ENCODE results near the gene HOMER3. TPM values are rescaled to one million over a fixed set of nuclear protein-coding genes. Genes with fewer than 3 reads are reported as not detected.

Gene HOMER3
- total and polyA plus RNA-seq, 4 experiments from 2014 or later: 2.1 to 2.7 (median 2.5) TPM

DNA sequence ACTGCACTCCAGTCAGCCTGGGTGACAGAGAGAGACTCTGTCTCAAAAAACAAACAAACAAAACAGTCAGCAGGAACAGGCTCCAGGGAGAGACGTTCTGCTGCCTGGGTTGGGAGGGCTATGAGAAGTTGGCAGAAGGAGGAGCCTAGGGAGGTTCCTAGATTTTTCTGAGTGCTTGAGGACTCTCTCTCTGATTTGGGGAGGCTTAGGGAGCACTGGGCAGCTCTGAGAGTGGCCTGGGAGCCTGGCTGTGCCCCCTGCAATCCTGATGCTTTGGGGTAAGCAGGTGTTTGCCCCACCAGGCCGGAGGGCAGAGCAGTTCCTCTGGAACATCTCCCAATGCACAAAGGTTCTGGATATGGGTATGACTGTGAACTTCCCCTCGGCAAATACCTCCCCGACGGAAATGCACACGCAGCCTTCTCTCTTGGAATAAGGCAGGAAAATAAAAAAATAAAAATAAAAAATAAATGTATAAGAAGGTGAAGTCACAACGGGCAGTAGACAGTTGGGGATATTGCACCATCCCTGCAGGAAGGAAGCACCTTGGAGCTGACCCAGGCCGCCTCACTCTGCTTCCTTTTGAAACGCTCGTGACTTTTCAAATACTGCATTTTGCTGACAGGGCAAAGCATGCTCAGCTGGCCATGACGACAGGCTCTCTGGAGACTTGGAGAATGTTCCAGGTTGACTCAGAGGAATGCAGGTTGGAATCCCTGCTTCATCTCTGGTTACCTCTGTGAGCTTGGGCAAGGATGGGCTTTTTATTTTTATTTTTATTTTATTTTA lies 26.5 kb upstream of the HOMER3 start:
- Histone ChIP-seq H3K4me1 (ENCODE audit: insufficient read depth, low read length) (no peaks in the 10 kb centered on the region), H3K27me3 (ENCODE audit: insufficient read depth, low read length) (no peaks in the 10 kb centered on the region), H3K4me3 (ENCODE audit: low read length in 2 of 2) (no peak overlapping the region), H3K9me3 (ENCODE audit: control insufficient read depth in 1 of 2, low read length in 2 of 2) (no peaks in the 10 kb centered on the region), H3K36me3 (ENCODE audit: insufficient read depth, low read length) (no peaks in the 10 kb centered on the region), H3K27ac (ENCODE audit: low read depth, low read length) (no peak overlapping the region)
- CTCF ChIA-PET (ENCODE audit: partially characterized antibody): no interaction called here
- H3K27ac Mint-ChIP-seq: no peak overlapping the region
- peaks cover 6 to 8% of the 10 kb centered on the region in 2 donors for H3K27me3 Mint-ChIP-seq
- H3K4me3 Mint-ChIP-seq: no peak overlapping the region
- POLR2A ChIA-PET (ENCODE audit: partially characterized antibody): no interaction called here
- DNase-seq: no peak
- intact Hi-C loops (cut with micrococcal nuclease): no loop called here
- no peaks in the 10 kb centered on the region for H3K4me1 Mint-ChIP-seq
- no peaks in the 10 kb centered on the region for H3K36me3 Mint-ChIP-seq
- H3K9me3 Mint-ChIP-seq: peaks cover 0 to 3% (median 0%) of the 10 kb centered on the region in 8 donors

DNA sequence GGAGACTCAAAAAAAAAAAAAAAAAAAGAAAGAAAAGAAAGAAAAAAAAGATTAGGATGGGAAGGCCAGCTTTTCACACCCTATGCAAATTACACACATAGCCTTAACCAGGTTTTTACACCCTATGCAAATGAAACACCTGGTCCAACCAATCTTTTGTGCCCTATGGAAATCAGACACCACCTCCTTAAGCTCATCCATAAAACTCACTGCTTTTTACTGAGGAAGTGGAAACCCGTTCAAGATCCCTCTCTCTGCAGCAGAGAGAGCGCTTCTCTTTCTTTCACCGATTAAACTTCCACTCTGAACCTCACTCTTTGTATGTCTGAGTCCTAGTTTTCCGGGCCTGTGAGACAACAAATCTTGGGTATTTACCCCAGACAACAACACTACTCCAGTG lies 25.3 kb upstream of the HOMER3 start:
- Mint-ChIP-seq H3K4me1 (peaks cover 5 to 11% (median 9%) of the 10 kb centered on the region in 4 donors), H3K27me3 (peaks cover 8 to 10% of the 10 kb centered on the region in 2 donors), H3K36me3 (no peaks in the 10 kb centered on the region), H3K27ac (no peak overlapping the region), H3K9me3 (peaks cover 0 to 3% (median 0%) of the 10 kb centered on the region in 8 donors), H3K4me3 (no peak overlapping the region)
- Histone ChIP-seq H3K27me3 (ENCODE audit: insufficient read depth, low read length) (no peaks in the 10 kb centered on the region), H3K27ac (ENCODE audit: low read depth, low read length) (no peak overlapping the region), H3K9me3 (ENCODE audit: control insufficient read depth in 1 of 2, low read length in 2 of 2) (no peaks in the 10 kb centered on the region), H3K4me3 (ENCODE audit: low read length in 2 of 2) (no peak overlapping the region), H3K4me1 (ENCODE audit: insufficient read depth, low read length) (peaks cover 9% of the 10 kb centered on the region), H3K36me3 (ENCODE audit: insufficient read depth, low read length) (no peaks in the 10 kb centered on the region)
- DNase-seq: no peak
- ChIA-PET CTCF (ENCODE audit: partially characterized antibody) (interaction anchor here (0.7 to 1.3 kb wide), 2 partner anchors 20 to 510 kb away, joined by 3 read pairs; no protein-coding TSS in a partner anchor), POLR2A (ENCODE audit: partially characterized antibody) (no interaction called here)
- intact Hi-C loops (cut with micrococcal nuclease): no loop called here

DNA sequence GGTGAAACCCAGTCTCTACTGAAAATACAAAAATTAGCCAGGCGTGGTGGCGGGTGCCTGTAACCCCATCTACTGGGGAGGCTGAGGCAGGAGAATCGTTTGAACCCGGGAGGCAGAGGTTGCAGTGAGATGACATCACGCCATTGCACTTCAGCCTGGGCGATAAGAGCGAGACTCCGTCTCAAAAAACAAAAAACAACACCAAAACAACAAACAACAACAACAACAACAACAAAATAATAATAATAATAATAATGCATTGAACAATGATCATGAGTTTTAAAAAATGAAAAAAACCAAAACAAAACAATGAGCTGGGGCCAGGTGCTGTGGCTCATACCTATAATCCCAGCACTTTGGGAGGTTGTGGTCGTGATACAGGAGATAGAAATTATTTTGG lies 23.1 kb upstream of the HOMER3 start:
- Histone ChIP-seq H3K27ac (ENCODE audit: low read depth, low read length) (no peak overlapping the region), H3K27me3 (ENCODE audit: insufficient read depth, low read length) (no peaks in the 10 kb centered on the region), H3K36me3 (ENCODE audit: insufficient read depth, low read length) (no peaks in the 10 kb centered on the region), H3K4me1 (ENCODE audit: insufficient read depth, low read length) (peaks cover 9% of the 10 kb centered on the region), H3K9me3 (ENCODE audit: control insufficient read depth in 1 of 2, low read length in 2 of 2) (no peaks in the 10 kb centered on the region), H3K4me3 (ENCODE audit: low read length in 2 of 2) (no peak overlapping the region)
- Mint-ChIP-seq H3K4me3 (peak overlapping the region in 1 of 8 donors; percentile 20), H3K9me3 (peaks cover 0 to 3% (median 0%) of the 10 kb centered on the region in 8 donors), H3K4me1 (peaks cover 5 to 14% (median 10%) of the 10 kb centered on the region in 4 donors), H3K36me3 (no peaks in the 10 kb centered on the region), H3K27ac (no peak overlapping the region), H3K27me3 (peaks cover 7 to 9% of the 10 kb centered on the region in 2 donors)
- POLR2A ChIA-PET (ENCODE audit: partially characterized antibody): no interaction called here
- intact Hi-C loops (cut with micrococcal nuclease): no loop called here
- CTCF ChIA-PET (ENCODE audit: partially characterized antibody): no interaction called here
- no peak for DNase-seq

DNA sequence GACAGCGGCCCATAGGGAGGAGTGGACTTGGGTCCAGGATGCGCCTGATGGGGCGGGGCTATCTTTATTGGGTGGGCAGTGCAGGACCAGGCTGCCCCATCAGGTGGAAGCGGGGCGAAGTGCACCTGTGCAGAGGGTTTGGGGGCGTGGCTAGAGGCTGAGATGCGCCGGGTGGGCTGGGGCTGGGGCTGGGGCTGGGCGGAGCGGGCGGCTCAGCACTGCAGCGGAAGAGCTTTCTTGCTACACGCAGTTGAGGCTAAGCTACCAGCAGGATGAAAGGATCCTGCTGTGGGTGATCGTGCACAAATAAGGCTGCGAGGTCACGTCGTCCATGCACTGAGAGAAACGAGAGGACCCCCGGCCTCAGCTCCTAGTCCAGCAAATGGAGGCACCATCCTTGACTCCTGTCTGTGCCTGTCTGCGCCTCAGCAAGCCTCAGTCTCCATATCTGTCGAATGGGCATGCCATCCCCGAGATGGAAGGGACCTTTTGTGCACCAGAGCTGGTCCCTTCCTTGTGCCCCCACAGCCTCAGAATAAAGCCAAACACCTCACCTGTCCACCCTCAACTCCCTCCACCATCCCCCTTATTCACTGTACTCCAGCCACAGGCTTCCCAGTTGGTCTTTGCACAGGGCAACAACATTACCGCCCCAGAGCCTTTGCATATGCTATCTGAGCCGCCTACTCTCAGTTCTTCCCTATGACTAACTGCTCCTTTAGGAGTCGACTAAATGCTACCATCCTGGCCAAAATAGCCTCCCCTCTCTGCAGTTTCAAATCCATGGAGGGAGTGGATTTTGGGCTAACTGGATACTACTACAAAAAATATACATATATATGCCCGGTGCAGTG lies 21.0 kb upstream of the HOMER3 start:
- POLR2A ChIA-PET (ENCODE audit: partially characterized antibody): no interaction called here
- no peak for DNase-seq
- H3K36me3 Mint-ChIP-seq: no peaks in the 10 kb centered on the region
- intact Hi-C loops (cut with micrococcal nuclease): no loop called here
- H3K4me1 Mint-ChIP-seq: peaks cover 5 to 14% (median 10%) of the 10 kb centered on the region in 4 donors
- no peaks in the 10 kb centered on the region for H3K9me3 ChIP-seq (ENCODE audit: control insufficient read depth in 1 of 2, low read length in 2 of 2)
- H3K4me3 ChIP-seq (ENCODE audit: low read length in 2 of 2): no peak overlapping the region
- H3K27ac ChIP-seq (ENCODE audit: low read depth, low read length): no peak overlapping the region
- H3K27me3 Mint-ChIP-seq: peaks cover 4 to 9% of the 10 kb centered on the region in 2 donors
- CTCF ChIA-PET (ENCODE audit: partially characterized antibody): no interaction called here
- H3K27ac Mint-ChIP-seq: peak overlapping the region in 2 of 7 donors; percentile 5 to 9
- peaks cover 9% of the 10 kb centered on the region for H3K4me1 ChIP-seq (ENCODE audit: insufficient read depth, low read length)
- H3K4me3 Mint-ChIP-seq: peak overlapping the region in 7 of 8 donors; percentile 15 to 60 (median 49)
- H3K36me3 ChIP-seq (ENCODE audit: insufficient read depth, low read length): no peaks in the 10 kb centered on the region
- H3K27me3 ChIP-seq (ENCODE audit: insufficient read depth, low read length): no peaks in the 10 kb centered on the region
- H3K9me3 Mint-ChIP-seq: peaks cover 0 to 2% (median 0%) of the 10 kb centered on the region in 8 donors

DNA sequence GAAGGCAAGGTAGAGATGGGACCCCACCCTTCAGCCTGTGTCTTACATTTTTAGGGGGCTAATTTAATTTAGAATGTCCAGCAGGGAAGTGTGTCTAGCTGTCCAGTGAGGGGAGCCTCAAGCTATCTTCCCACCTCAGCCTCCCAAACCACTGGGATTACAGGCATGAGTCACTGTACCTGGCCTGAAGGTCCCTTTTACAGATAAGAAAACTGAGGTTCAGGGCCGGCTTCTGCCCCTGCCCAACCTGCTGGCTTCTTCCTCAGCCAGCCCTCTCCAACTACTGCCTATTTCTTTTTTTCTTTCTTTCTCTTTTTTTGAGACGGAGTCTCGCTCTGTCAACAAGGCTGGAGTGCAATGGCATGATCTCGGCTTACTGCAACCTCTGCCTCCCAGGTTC lies 19.4 kb upstream of the HOMER3 start:
- CTCF ChIA-PET (ENCODE audit: partially characterized antibody): no interaction called here

DNA sequence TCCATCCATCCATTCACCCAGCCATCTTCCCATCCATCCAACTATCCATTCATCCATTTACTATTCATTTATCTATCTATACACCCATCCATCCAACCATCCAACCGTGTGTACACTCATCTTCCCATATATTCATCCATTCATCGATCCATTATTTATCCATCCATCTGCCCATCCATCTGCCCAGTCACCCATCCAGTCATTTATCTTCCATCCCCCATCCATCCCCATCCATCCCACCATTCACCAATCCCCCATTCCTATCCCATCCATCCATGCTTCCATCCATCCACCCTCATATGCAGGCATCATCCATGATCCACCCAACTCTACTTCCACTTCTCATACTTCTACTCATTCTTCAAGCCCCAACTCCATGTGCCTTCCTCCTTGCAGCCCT lies 14.0 kb upstream of the HOMER3 start:
- no peak overlapping the region for H3K27ac ChIP-seq (ENCODE audit: low read depth, low read length)
- no peak overlapping the region for H3K4me3 ChIP-seq (ENCODE audit: low read length in 2 of 2)
- H3K27me3 ChIP-seq (ENCODE audit: insufficient read depth, low read length): no peaks in the 10 kb centered on the region
- H3K36me3 ChIP-seq (ENCODE audit: insufficient read depth, low read length): no peaks in the 10 kb centered on the region
- Mint-ChIP-seq H3K9me3 (peaks cover 0 to 4% (median 0%) of the 10 kb centered on the region in 8 donors), H3K27me3 (peaks cover 0 to 1% of the 10 kb centered on the region in 2 donors), H3K36me3 (no peaks in the 10 kb centered on the region), H3K4me3 (no peak overlapping the region), H3K4me1 (no peaks in the 10 kb centered on the region), H3K27ac (no peak overlapping the region)
- intact Hi-C loops (cut with micrococcal nuclease): no loop called here
- POLR2A ChIA-PET (ENCODE audit: partially characterized antibody): no interaction called here
- no peaks in the 10 kb centered on the region for H3K9me3 ChIP-seq (ENCODE audit: control insufficient read depth in 1 of 2, low read length in 2 of 2)
- no peaks in the 10 kb centered on the region for H3K4me1 ChIP-seq (ENCODE audit: insufficient read depth, low read length)
- CTCF ChIA-PET (ENCODE audit: partially characterized antibody): no interaction called here
- DNase-seq: no peak

More for the DNA sequence above, 19.4 kb upstream of the HOMER3 start:
- peaks cover 5 to 14% (median 10%) of the 10 kb centered on the region in 4 donors for H3K4me1 Mint-ChIP-seq
- no peaks in the 10 kb centered on the region for H3K36me3 Mint-ChIP-seq
- Histone ChIP-seq H3K9me3 (ENCODE audit: control insufficient read depth in 1 of 2, low read length in 2 of 2) (no peaks in the 10 kb centered on the region), H3K4me1 (ENCODE audit: insufficient read depth, low read length) (peaks cover 9% of the 10 kb centered on the region), H3K4me3 (ENCODE audit: low read length in 2 of 2) (no peak overlapping the region), H3K27ac (ENCODE audit: low read depth, low read length) (no peak overlapping the region), H3K36me3 (ENCODE audit: insufficient read depth, low read length) (no peaks in the 10 kb centered on the region), H3K27me3 (ENCODE audit: insufficient read depth, low read length) (no peaks in the 10 kb centered on the region)
- no peak overlapping the region for H3K27ac Mint-ChIP-seq
- peaks cover 0 to 7% of the 10 kb centered on the region in 2 donors for H3K27me3 Mint-ChIP-seq
- intact Hi-C loops (cut with micrococcal nuclease): no loop called here
- no peak for DNase-seq
- H3K9me3 Mint-ChIP-seq: peaks cover 0 to 2% (median 0%) of the 10 kb centered on the region in 8 donors
- no peak overlapping the region for H3K4me3 Mint-ChIP-seq
- POLR2A ChIA-PET (ENCODE audit: partially characterized antibody): no interaction called here

DNA sequence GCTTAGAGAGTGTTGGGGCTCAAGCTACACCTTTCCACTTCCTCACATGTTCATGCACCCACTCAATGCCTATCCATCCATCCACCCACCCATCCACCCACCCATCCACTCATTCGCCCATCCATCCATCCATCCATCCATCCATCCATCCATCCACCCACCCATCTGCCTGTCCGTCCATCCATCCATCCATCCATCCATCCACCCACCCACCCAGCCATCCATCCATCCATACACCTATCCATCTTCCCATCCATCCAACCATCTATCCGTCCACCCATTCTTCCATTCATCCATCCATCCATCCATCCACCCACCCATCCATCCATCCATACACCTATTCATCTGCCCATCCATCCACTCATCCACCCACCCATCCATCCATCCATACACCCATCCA lies 13.1 kb upstream of the HOMER3 start:
- DNase-seq: no peak
- Histone ChIP-seq H3K36me3 (ENCODE audit: insufficient read depth, low read length) (no peaks in the 10 kb centered on the region), H3K27ac (ENCODE audit: low read depth, low read length) (no peak overlapping the region), H3K4me3 (ENCODE audit: low read length in 2 of 2) (no peak overlapping the region), H3K9me3 (ENCODE audit: control insufficient read depth in 1 of 2, low read length in 2 of 2) (no peaks in the 10 kb centered on the region), H3K4me1 (ENCODE audit: insufficient read depth, low read length) (no peaks in the 10 kb centered on the region), H3K27me3 (ENCODE audit: insufficient read depth, low read length) (no peaks in the 10 kb centered on the region)
- Mint-ChIP-seq H3K9me3 (peaks cover 0 to 4% (median 0%) of the 10 kb centered on the region in 8 donors), H3K27ac (no peak overlapping the region), H3K36me3 (no peaks in the 10 kb centered on the region), H3K4me1 (no peaks in the 10 kb centered on the region), H3K27me3 (peaks cover 0 to 1% of the 10 kb centered on the region in 2 donors), H3K4me3 (no peak overlapping the region)
- CTCF ChIA-PET (ENCODE audit: partially characterized antibody): no interaction called here
- intact Hi-C loops (cut with micrococcal nuclease): no loop called here
- POLR2A ChIA-PET (ENCODE audit: partially characterized antibody): no interaction called here
